Astrocyte of the spinal cord (primary cell): ENCODE data around the gene PRKCE.
"Not testable (repeated sequence)": the region's sequence is repeated elsewhere in the genome, so short reads cannot be mapped to it uniquely, and the experiment has no call there.

Experiments
- DNase-seq: peaks from one replicate; pipeline ENCODE4 v3.0.0; 2011; ENCODE audit warnings: low read depth, low spot score
- H3K4me3 ChIP-seq: 2 replicates; pipeline ENCODE4 v1.5.1; 2011; ENCODE audit warnings: low read depth, mild to moderate bottlenecking, low read length, moderate library complexity
- CTCF ChIP-seq: IDR thresholded peaks from 2 replicates; pipeline ENCODE4 v1.5.1; 2012; ENCODE audit warnings: low read depth, mild to moderate bottlenecking, low read length, inconsistent platforms
- in situ Hi-C: cut with HindIII; loops from 2 replicates; pipeline ENCODE4 v1.10.0; 2017; ENCODE audit warnings: low sequenced_read_pairs

PRKCE gene

GRCh38 chr2:45855374-45855773 is 203.9 kb downstream of the PRKCE start:
- H3K4me3 ChIP-seq: no peak overlapping the region
- no peak for TF ChIP-seq CTCF
- in situ Hi-C loops: no loop called here
- peak; percentile 3 for DNase-seq

DNA sequence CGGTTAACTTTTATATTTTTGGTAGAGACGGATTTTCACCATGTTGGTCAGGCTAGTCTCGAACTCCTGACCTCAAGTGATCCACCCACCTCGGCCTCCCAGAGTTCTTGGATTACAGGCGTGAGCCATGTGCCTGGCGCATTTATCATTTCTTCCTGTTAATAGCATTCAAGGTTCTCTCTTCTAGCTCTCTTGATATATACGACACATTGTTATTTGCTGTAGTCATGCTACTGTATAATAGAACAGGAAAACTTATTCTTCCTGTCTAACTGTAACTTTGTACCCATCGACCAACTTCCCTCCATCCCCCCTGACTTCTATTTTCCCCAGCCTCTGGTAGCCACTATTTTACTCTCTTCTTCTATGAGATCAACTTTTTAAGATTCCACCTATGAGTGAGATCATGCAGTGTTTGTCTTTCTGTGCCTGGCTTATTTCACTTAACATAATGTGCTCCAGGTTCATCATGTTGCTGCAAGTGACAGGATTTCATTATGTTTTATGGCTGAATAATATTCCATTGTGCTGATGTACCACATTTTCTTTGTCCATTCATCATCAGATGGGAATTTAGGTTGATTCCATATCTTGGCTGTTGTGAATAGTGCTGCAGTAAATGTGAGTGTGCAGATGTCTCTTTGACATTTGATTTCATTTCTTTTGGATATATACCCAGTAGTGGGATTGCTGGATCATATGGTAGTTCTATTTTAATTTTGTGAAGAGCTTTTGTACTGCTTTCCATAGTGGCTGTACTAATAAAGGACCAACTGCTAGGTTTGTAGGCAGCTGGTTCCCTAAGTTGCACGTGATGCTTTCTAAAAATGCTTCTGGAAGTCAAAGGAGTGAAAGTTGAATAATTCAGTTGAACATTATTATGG is 205.2 kb downstream of the PRKCE start:
- TF ChIP-seq CTCF: no peak
- H3K4me3 ChIP-seq: no peak overlapping the region
- no peak for DNase-seq
- in situ Hi-C loops: no loop called here

DNA sequence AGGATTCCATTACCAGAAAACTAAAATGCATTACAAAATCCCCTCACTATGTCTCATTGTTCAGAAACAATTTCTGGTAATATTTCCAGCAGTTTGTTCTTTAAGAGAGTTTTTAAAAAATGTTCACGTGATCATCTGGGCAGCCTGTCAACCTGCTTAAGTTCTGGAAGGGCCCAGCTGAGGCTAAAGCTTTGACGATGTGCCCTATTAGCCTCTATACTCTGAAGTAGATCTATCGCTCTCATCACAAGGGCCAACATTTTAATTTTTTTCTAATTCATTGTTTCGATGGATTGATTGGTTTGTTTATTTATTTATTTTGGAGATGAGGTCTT is 205.8 kb downstream of the PRKCE start:
- H3K4me3 ChIP-seq: no peak overlapping the region
- in situ Hi-C loops: no loop called here
- no peak for DNase-seq
- TF ChIP-seq CTCF: no peak

- no peak for DNase-seq
- no peak overlapping the region for H3K4me3 ChIP-seq
- in situ Hi-C loops: no loop called here
- TF ChIP-seq CTCF: no peak
Observed at GRCh38 chr2:45857867-45858520, 206.5 kb downstream of the PRKCE start.

GRCh38 chr2:45858872-45859271 is 207.4 kb downstream of the PRKCE start:
- in situ Hi-C loops, H3K4me3 ChIP-seq, DNase-seq: not testable (repeated sequence)

- no peak for TF ChIP-seq CTCF
- H3K4me3 ChIP-seq: no peak overlapping the region
- in situ Hi-C loops: no loop called here
- no peak for DNase-seq
Observed at GRCh38 chr2:45859682-45860081, 208.2 kb downstream of the PRKCE start.
